Kidney (tissue), 14 donors: ENCODE results near the gene GRB7. TPM values are rescaled to one million over a fixed set of nuclear protein-coding genes. Genes with fewer than 3 reads are reported as not detected.

Experiments
- DNase-seq, 5 donors: peaks; one replicate each; pipeline ENCODE4 v3.0.0-alpha.2; 2013 to 2020
- FAIRE-seq: peaks from 2 replicates; lab custom pipeline; 2012; peaks lifted over from hg19 to GRCh38; lab: Jason Lieb, UNC
- H3K27ac ChIP-seq, 2 donors: one replicate each; pipeline ENCODE4 v1.7.0; 2013; ENCODE audit warnings: low read depth in 2 of 2, low read length in 2 of 2, inconsistent platforms in 1 of 2
- H3K27me3 ChIP-seq: one replicate; pipeline ENCODE4 v1.7.1; 2013; ENCODE audit warnings: low read length, inconsistent platforms; ENCODE audit not compliant: control insufficient read depth, insufficient read depth
- H3K36me3 ChIP-seq, 3 donors: one replicate each; pipeline versions ENCODE4 v1.7.0 to v1.7.1; 2013; ENCODE audit warnings: low read length in 3 of 3, control low read depth in 1 of 3, inconsistent platforms in 1 of 3; ENCODE audit not compliant: insufficient read depth in 3 of 3, control insufficient read depth in 2 of 3
- H3K4me1 ChIP-seq, 3 donors: one replicate each; pipeline versions ENCODE4 v1.7.0 to v1.7.1; 2013; ENCODE audit warnings: low read length in 3 of 3, inconsistent platforms in 1 of 3, low read depth in 1 of 3; ENCODE audit not compliant: control insufficient read depth in 2 of 3, insufficient read depth in 2 of 3
- H3K4me3 ChIP-seq, 3 donors: one replicate each; pipeline versions ENCODE4 v1.7.0 to v1.8.1; 2013; ENCODE audit warnings: low read length in 3 of 3, control low read depth in 1 of 3, inconsistent platforms in 1 of 3
- H3K9ac ChIP-seq, 3 donors: one replicate each; pipeline versions ENCODE4 v1.7.0 to v1.7.1; 2013; ENCODE audit warnings: low read length in 3 of 3, control low read depth in 1 of 3, inconsistent platforms in 1 of 3
- H3K9me3 ChIP-seq, 3 donors: one replicate each; pipeline versions ENCODE4 v1.7.0 to v1.7.1; 2013; ENCODE audit warnings: low read length in 3 of 3, control low read depth in 1 of 3, inconsistent platforms in 1 of 3; ENCODE audit not compliant: control insufficient read depth in 2 of 3, insufficient read depth in 1 of 3
- CTCF ChIP-seq: IDR thresholded peaks from 3 replicates; pipeline ENCODE4 v1.5.1; 2012; ENCODE audit warnings: mild to moderate bottlenecking, moderate library complexity, borderline replicate concordance; ENCODE audit not compliant: insufficient read depth; ENCODE audit errors: extremely low read depth
- intact Hi-C: fragments of 100-400 bp; cut with DNase I; formaldehyde crosslinking; loops from one replicate; pipeline ENCODE4 v1.11.1; 2022
- microRNA-seq: library from miRNA; unstranded; fragments of <30 nt; microRNA quantifications from one replicate; pipeline ENCODE4 v1.2.0, GENCODE V29; 2020
- polyA plus RNA-seq: library from polyadenylated mRNA; stranded (reverse); fragments of 350-450 nt; fragmentation: Illumina TruSeq; extraction: RNeasy Lipid Tissue Mini Kit (QIAGEN cat#74804); gene quantifications from one replicate; pipeline ENCODE4 v1.2.3, GENCODE V29; 2014; ENCODE audit warnings: low read depth, low replicate concordance; ENCODE audit not compliant: insufficient read depth
- total RNA-seq: library from RNA; stranded (reverse); fragmentation: NEBNext Ultra II Directional; extraction: Animal tissue kit (Norgen Biotek cat#: 25700); gene quantifications from one replicate; pipeline ENCODE4 v1.2.1, GENCODE V29; 2021
- donor health status: control.
- donor health status: control.
- donor health status: control.
- donor health status: control.
- donor health status: control.
- donor health status: DM: yes; HTN: yes; CAD: no.
- donor health status: Normal renal cell carcinoma (clear cell type).

Gene GRB7
- total and polyA plus RNA-seq, 2 donors from 2014 or later: 20.9 to 72.5 TPM

- Histone ChIP-seq H3K4me1 (no peaks in the 10 kb centered on the region), H3K36me3 (no peaks in the 10 kb centered on the region), H3K9ac (no peak overlapping the region), H3K27me3 (no peaks in the 10 kb centered on the region), H3K9me3 (no peaks in the 10 kb centered on the region), H3K4me3 (no peak overlapping the region), H3K27ac (no peak overlapping the region)
- TF ChIP-seq CTCF: no peak
- intact Hi-C loops: no loop called here
- FAIRE-seq: no peak
- no peak for DNase-seq
Observed at GRCh38 chr17:39794249-39794970, 56.7 kb downstream of the GRB7 start.

Small RNAs within 50 kb of the gene (microRNA-seq; reads per million reads assigned to microRNA genes)
- gene MIR4728: not detected

Other genes with a start within 250 kb of the GRB7 start
- not detected for gene NEUROD2, start 130.0 kb upstream of the GRB7 start, total RNA-seq
- not detected for gene NEUROD2, start 130.0 kb upstream of the GRB7 start, polyA plus RNA-seq
- gene PPP1R1B, start 111.0 kb upstream of the GRB7 start, total RNA-seq: 31.1 TPM
- 22.9 TPM for gene PPP1R1B, start 111.0 kb upstream of the GRB7 start, polyA plus RNA-seq
- gene STARD3, start 100.8 kb upstream of the GRB7 start, total RNA-seq: 47.6 TPM
- gene STARD3, start 100.8 kb upstream of the GRB7 start, polyA plus RNA-seq: 32.1 TPM
- 1.5 TPM for gene TCAP, start 72.6 kb upstream of the GRB7 start, total RNA-seq
- 1.7 TPM for gene TCAP, start 72.6 kb upstream of the GRB7 start, polyA plus RNA-seq
- 8.2 TPM for gene PNMT, start 69.5 kb upstream of the GRB7 start, total RNA-seq
- gene PNMT, start 69.5 kb upstream of the GRB7 start, polyA plus RNA-seq: 2.0 TPM
- gene PGAP3, start 49.9 kb upstream of the GRB7 start, total RNA-seq: 48.5 TPM
- 33.8 TPM for gene PGAP3, start 49.9 kb upstream of the GRB7 start, polyA plus RNA-seq
- gene ERBB2, start 37.9 kb upstream of the GRB7 start, total RNA-seq: 186 TPM
- gene ERBB2, start 37.9 kb upstream of the GRB7 start, polyA plus RNA-seq: 76.5 TPM
- 51.6 TPM for gene MIEN1, start 7.4 kb upstream of the GRB7 start, total RNA-seq
- 186 TPM for gene MIEN1, start 7.4 kb upstream of the GRB7 start, polyA plus RNA-seq
- 10.2 TPM for gene IKZF3, start 126.4 kb downstream of the GRB7 start, total RNA-seq
- 0.09 TPM for gene IKZF3, start 126.4 kb downstream of the GRB7 start, polyA plus RNA-seq
- not detected for gene ZPBP2, start 130.3 kb downstream of the GRB7 start, total RNA-seq
- not detected for gene ZPBP2, start 130.3 kb downstream of the GRB7 start, polyA plus RNA-seq
- gene GSDMB, start 180.7 kb downstream of the GRB7 start, total RNA-seq: 5.6 TPM
- gene GSDMB, start 180.7 kb downstream of the GRB7 start, polyA plus RNA-seq: 3.5 TPM
- 48.8 TPM for gene ORMDL3, start 189.7 kb downstream of the GRB7 start, total RNA-seq
- gene ORMDL3, start 189.7 kb downstream of the GRB7 start, polyA plus RNA-seq: 85.9 TPM
- not detected for gene LRRC3C, start 189.8 kb downstream of the GRB7 start, total RNA-seq
- gene LRRC3C, start 189.8 kb downstream of the GRB7 start, polyA plus RNA-seq: not detected
- 0.47 TPM for gene GSDMA, start 225.1 kb downstream of the GRB7 start, total RNA-seq
- 0.80 TPM for gene GSDMA, start 225.1 kb downstream of the GRB7 start, polyA plus RNA-seq
- gene PSMD3, start 242.9 kb downstream of the GRB7 start, total RNA-seq: 66.4 TPM
- 63.6 TPM for gene PSMD3, start 242.9 kb downstream of the GRB7 start, polyA plus RNA-seq